IMR-90 (cell line): Measurements from ENCODE around the gene CTDSP2. TPM values are rescaled to one million over a fixed set of nuclear protein-coding genes. Genes with fewer than 3 reads are reported as not detected.

Experiments used
- ATAC-seq: fragments of 200-7000 bp; cut with Tn5 transposase; 2 replicates; pipeline ENCODE4 v1.9.1; 2020; ENCODE audit warnings: low read depth, mild to moderate bottlenecking, moderate library complexity
- BruUV-seq: library from RNA; stranded (reverse); fragments of 400-500 nt; replicated peaks from 2 replicates; lab custom pipeline; 2021; lab: Mats Ljungman, UMichigan
- CTCF ChIA-PET: fragments of 300-600 bp; formaldehyde crosslinking; extraction: SDS; loops from one replicate; lab custom pipeline; 2021; ENCODE audit warnings: antibody characterized with exemption; lab: Yijun Ruan, JAX
- POLR2A ChIA-PET: fragments of 300-600 bp; sonication (Branson Sonifier 250); formaldehyde crosslinking; loops from one replicate; lab custom pipeline; 2022; ENCODE audit warnings: antibody characterized with exemption; ENCODE audit not compliant: unreplicated experiment; lab: Charles Lee
- DNase-seq: peaks from one replicate; pipeline ENCODE4 v3.0.0; 2013
- H2AFZ ChIP-seq: replicated peaks from 2 replicates; pipeline ENCODE3; 2013; ENCODE audit warnings: low read length, mild to moderate bottlenecking; ENCODE audit not compliant: poor library complexity
- H2AK5ac ChIP-seq: 2 replicates; pipeline ENCODE4 v1.6.1; 2013; ENCODE audit warnings: low read depth, low read length, inconsistent platforms
- H2AK9ac ChIP-seq: replicated peaks from 2 replicates; pipeline ENCODE3; 2013; ENCODE audit warnings: mild to moderate bottlenecking, low read depth, low read length, moderate library complexity; ENCODE audit not compliant: poor library complexity
- H2BK120ac ChIP-seq: 2 replicates; pipeline ENCODE4 v1.6.1; 2013; ENCODE audit warnings: low read depth, low read length, inconsistent platforms
- H2BK15ac ChIP-seq: 3 replicates; pipeline ENCODE4 v1.6.1; 2013; ENCODE audit warnings: low read depth, low read length, inconsistent platforms
- H2BK20ac ChIP-seq: 2 replicates; pipeline ENCODE4 v1.6.1; 2013; ENCODE audit warnings: low read depth, mild to moderate bottlenecking, inconsistent platforms, low read length, moderate library complexity
- H2BK5ac ChIP-seq: 2 replicates; pipeline ENCODE4 v1.6.1; 2013; ENCODE audit warnings: mild to moderate bottlenecking, low read depth, low read length, inconsistent platforms; ENCODE audit not compliant: poor library complexity, severe bottlenecking
- H3K14ac ChIP-seq: replicated peaks from 2 replicates; pipeline ENCODE4 v1.6.1; 2013; ENCODE audit warnings: low read depth, low read length, inconsistent platforms
- H3K18ac ChIP-seq: 2 replicates; pipeline ENCODE4 v1.6.1; 2013; ENCODE audit warnings: low read depth, low read length, control low read depth
- H3K23ac ChIP-seq: 2 replicates; pipeline ENCODE4 v1.6.1; 2013; ENCODE audit warnings: low read depth, low read length, inconsistent platforms
- H3K27ac ChIP-seq: 2 replicates; pipeline ENCODE4 v1.5.1; 2013; ENCODE audit warnings: mild to moderate bottlenecking, control low read depth, low read length; ENCODE audit not compliant: insufficient read depth
- H3K27me3 ChIP-seq: 2 replicates; pipeline ENCODE4 v1.6.1; 2013; ENCODE audit warnings: low read length; ENCODE audit not compliant: control insufficient read depth, insufficient read depth
- H3K36me3 ChIP-seq: 2 replicates; pipeline ENCODE4 v1.6.1; 2013; ENCODE audit warnings: low read length, mixed read lengths; ENCODE audit not compliant: control insufficient read depth, insufficient read depth
- H3K4ac ChIP-seq: 2 replicates; pipeline ENCODE4 v1.6.1; 2013; ENCODE audit warnings: low read depth, low read length, inconsistent platforms
- H3K4me1 ChIP-seq: 2 replicates; pipeline ENCODE4 v1.6.1; 2013; ENCODE audit warnings: low read length, mixed read lengths; ENCODE audit not compliant: control insufficient read depth, insufficient read depth
- H3K4me2 ChIP-seq: 2 replicates; pipeline ENCODE4 v1.6.1; 2013; ENCODE audit warnings: low read depth, mild to moderate bottlenecking, control low read depth, low read length, moderate library complexity
- H3K4me3 ChIP-seq: 2 replicates; pipeline ENCODE4 v1.5.1; 2013; ENCODE audit warnings: low read depth, mild to moderate bottlenecking, control low read depth, low read length, moderate library complexity; ENCODE audit not compliant: insufficient read depth
- H3K56ac ChIP-seq: 2 replicates; pipeline ENCODE4 v1.6.1; 2013; ENCODE audit warnings: low read length, inconsistent platforms; ENCODE audit not compliant: insufficient read depth; ENCODE audit errors: extremely low read depth
- H3K79me1 ChIP-seq, 2 experiments: 2 replicates each; pipeline ENCODE4 v1.6.1; 2013; ENCODE audit warnings: low read length in 2 of 2, inconsistent platforms in 1 of 2, low read depth in 1 of 2
- H3K9ac ChIP-seq: 2 replicates; pipeline ENCODE4 v1.6.1; 2013; ENCODE audit warnings: low read depth, low read length, control low read depth
- H3K9me1 ChIP-seq: 2 replicates; pipeline ENCODE4 v1.6.1; 2013; ENCODE audit warnings: low read length, inconsistent platforms; ENCODE audit not compliant: insufficient read depth
- H3K9me3 ChIP-seq: 2 replicates; pipeline ENCODE4 v1.6.1; 2013; ENCODE audit warnings: low read length; ENCODE audit not compliant: control insufficient read depth, insufficient read depth
- H4K20me1 ChIP-seq: 2 replicates; pipeline ENCODE4 v1.6.1; 2013; ENCODE audit warnings: low read length, inconsistent platforms; ENCODE audit not compliant: insufficient read depth
- H4K5ac ChIP-seq: 2 replicates; pipeline ENCODE4 v1.6.1; 2013; ENCODE audit warnings: mild to moderate bottlenecking, low read depth, low read length, control low read depth
- H4K8ac ChIP-seq, 2 experiments: 2 replicates each; pipeline ENCODE4 v1.6.1; 2013; ENCODE audit warnings: low read depth in 2 of 2, low read length in 2 of 2, control low read depth in 1 of 2, inconsistent platforms in 1 of 2
- H4K91ac ChIP-seq: 2 replicates; pipeline ENCODE4 v1.6.1; 2013; ENCODE audit warnings: low read depth, low read length, inconsistent platforms; ENCODE audit not compliant: insufficient read depth
- BHLHE40 ChIP-seq: fragments of 150-350 bp; IDR thresholded peaks from 2 replicates; pipeline ENCODE4 v1.6.1; 2016; ENCODE audit warnings: mild to moderate bottlenecking, low read depth, low read length
- CEBPB ChIP-seq: IDR thresholded peaks from 2 replicates; pipeline ENCODE4 v1.6.1; 2012; ENCODE audit warnings: low read depth, low read length, improper control_type of control experiment
- CHD1 ChIP-seq: IDR thresholded peaks from 2 replicates; pipeline ENCODE4 v1.6.1; 2012; ENCODE audit warnings: low read depth, low read length, improper control_type of control experiment
- CTCF ChIP-seq: conservative IDR thresholded peaks from 2 replicates; pipeline ENCODE4 v1.5.1; 2012; ENCODE audit warnings: mild to moderate bottlenecking, low read depth, low read length, improper control_type of control experiment
- ELK1 ChIP-seq: fragments of 150-350 bp; IDR thresholded peaks from 2 replicates; pipeline ENCODE4 v1.6.1; 2016; ENCODE audit warnings: low read depth, mild to moderate bottlenecking, low read length, moderate library complexity, borderline replicate concordance
- FOS ChIP-seq: fragments of 150-350 bp; IDR thresholded peaks from 2 replicates; pipeline ENCODE4 v1.6.1; 2016; ENCODE audit warnings: low read depth, low read length
- MAFK ChIP-seq: IDR thresholded peaks from 2 replicates; pipeline ENCODE4 v1.6.1; 2012; ENCODE audit warnings: low read depth, low read length, improper control_type of control experiment
- MAZ ChIP-seq: IDR thresholded peaks from 2 replicates; pipeline ENCODE4 v1.6.1; 2012; ENCODE audit warnings: low read depth, mild to moderate bottlenecking, low read length, improper control_type of control experiment, moderate library complexity, borderline replicate concordance
- NFE2L2 ChIP-seq: fragments of 150-350 bp; IDR thresholded peaks from 2 replicates; pipeline ENCODE4 v1.6.1; 2016; ENCODE audit warnings: low read depth, mild to moderate bottlenecking, low read length
- POLR2A ChIP-seq: IDR thresholded peaks from 2 replicates; pipeline ENCODE4 v1.6.1; 2012; ENCODE audit warnings: mild to moderate bottlenecking, low read depth, low read length
- RAD21 ChIP-seq: IDR thresholded peaks from 2 replicates; pipeline ENCODE4 v1.6.1; 2012; ENCODE audit warnings: low read length, improper control_type of control experiment
- RCOR1 ChIP-seq: IDR thresholded peaks from 2 replicates; pipeline ENCODE4 v1.6.1; 2012; ENCODE audit warnings: mild to moderate bottlenecking, low read length, improper control_type of control experiment; ENCODE audit not compliant: insufficient replicate concordance
- RFX5 ChIP-seq: IDR thresholded peaks from 2 replicates; pipeline ENCODE4 v1.8.0; 2012; ENCODE audit warnings: low read depth, mild to moderate bottlenecking, low read length, moderate library complexity
- SMC3 ChIP-seq: fragments of 150-350 bp; IDR thresholded peaks from 2 replicates; pipeline ENCODE4 v1.6.1; 2016; ENCODE audit warnings: low read depth, mild to moderate bottlenecking, antibody characterized with exemption, low read length, moderate library complexity
- USF2 ChIP-seq: fragments of 150-350 bp; IDR thresholded peaks from 2 replicates; pipeline ENCODE4 v1.6.1; 2017; ENCODE audit warnings: mild to moderate bottlenecking, antibody characterized with exemption, low read length, low read depth
- WGBS, 2 experiments: methylation state at CpG; one replicate each; pipeline versions ENCODE4 v1.1.5 to v1.1.7; 2013; ENCODE audit warnings: missing lambda C conversion rate in 2 of 2; ENCODE audit not compliant: insufficient read length in 1 of 2; ENCODE audit errors: extremely low coverage in 2 of 2; 5-methylcytosine and 5-hydroxymethylcytosine counted together
- dilution Hi-C: fragments of 300-500 bp; cut with HindIII; formaldehyde crosslinking; loops from one replicate; pipeline ENCODE4 v1.14.3; 2018; ENCODE audit warnings: low sequenced_read_pairs; ENCODE audit not compliant: unreplicated experiment
- in situ Hi-C: fragments of 300-500 bp; cut with MboI; formaldehyde crosslinking; loops from 3 replicates; pipeline ENCODE4 v1.14.3; 2019; ENCODE audit warnings: low sequenced_read_pairs, inconsistent platforms, mixed read lengths
- intact Hi-C: fragments of 100-400 bp; cut with micrococcal nuclease; formaldehyde crosslinking; loops from 2 replicates; pipeline ENCODE4 v1.10.0; 2022
- polyA plus RNA-seq, 3 experiments: library from polyadenylated mRNA; depleted of rRNA; stranded (reverse); fragments of >200 nt; gene quantifications; 2 replicates each; pipeline ENCODE4 v1.2.3, GENCODE V29; 2012; ENCODE audit warnings: low replicate concordance in 1 of 3
- total RNA-seq: library from RNA; depleted of rRNA; stranded (reverse); fragments of >200 nt; gene quantifications from 2 replicates; pipeline ENCODE4 v1.2.3, GENCODE V29; 2012

CTDSP2 gene
- total and polyA plus RNA-seq, 2 of the 4 experiments (the other 2 are of a cell fraction), result 114 to 156 TPM

GRCh38 chr12:57800965-57801364 lies 45.6 kb downstream of the CTDSP2 start:
- CTCF ChIA-PET, result no interaction called here
- in situ Hi-C loops, result no loop called here

More at GRCh38 chr12:57800965-57801364, 45.6 kb downstream of the CTDSP2 start:
- DNase-seq (no peak), ATAC-seq (no peak)
- Histone ChIP-seq H3K23ac (no peak overlapping the region), H2BK120ac (no peak overlapping the region), H4K20me1 (no peaks in the 10 kb centered on the region; the same call in 1 of the 2 replicates), H2AK5ac (no peak overlapping the region), H3K27ac (no peak overlapping the region), H3K4me1 (no peaks in the 10 kb centered on the region), H2BK5ac (no peak overlapping the region), H3K14ac (no peak overlapping the region), H3K9me1 (0 out of 2 replicates have a peak, but pooled peaks cover 2% of the 10 kb centered on the region), H3K4me2 (no peak overlapping the region), H2AFZ (no peak overlapping the region), H3K36me3 (peaks cover 39% of the 10 kb centered on the region), H4K5ac (no peak overlapping the region), H2BK20ac (no peak overlapping the region), H4K91ac (no peak overlapping the region), H3K56ac (no peak overlapping the region), H2BK15ac (no peak overlapping the region), H3K27me3 (no peaks in the 10 kb centered on the region), H4K8ac (no peak overlapping the region), H3K4ac (no peak overlapping the region), H3K9me3 (no peaks in the 10 kb centered on the region), H3K18ac (no peak overlapping the region), H3K9ac (no peak overlapping the region), H3K79me1 (peaks cover 8 to 13% of the 10 kb centered on the region in 2 experiments; a peak in 3 of 4 replicates), H3K4me3 (no peak overlapping the region), H2AK9ac (no peak overlapping the region)
- no TSS peak for BruUV-seq
- POLR2A ChIA-PET, result no interaction called here
- intact Hi-C loops (no loop called here), dilution Hi-C loops (no loop called here)
- WGBS, 2 experiments, result no CpG with 5 or more reads among the region's 3 CpGs
- no peak for TF ChIP-seq FOS
- no peak for TF ChIP-seq CHD1
- no peak for TF ChIP-seq ELK1
- TF ChIP-seq RCOR1, result no peak
- TF ChIP-seq RAD21, result no peak
- no peak for TF ChIP-seq USF2
- TF ChIP-seq RFX5, result no peak
- TF ChIP-seq NFE2L2, result no peak
- no peak for TF ChIP-seq BHLHE40
- TF ChIP-seq MAZ, result no peak
- no peak for TF ChIP-seq MAFK
- no peak for TF ChIP-seq CTCF
- no peak for TF ChIP-seq POLR2A
- TF ChIP-seq CEBPB, result no peak
- no peak for TF ChIP-seq SMC3
